GM23338 (cell line): ENCODE measurements around the gene PRG2. TPM values are rescaled to one million over a fixed set of nuclear protein-coding genes. Genes with fewer than 3 reads are reported as not detected.

Source experiments
- ATAC-seq: fragments of 200-7000 bp; cut with Tn5 transposase; 3 replicates; pipeline ENCODE4 v1.9.1; 2020
- DNase-seq: peaks from one replicate; pipeline ENCODE4 v3.0.0-alpha.2; 2015; ENCODE audit warnings: low spot score
- H2AFZ ChIP-seq: fragments of 200-600 bp; sonication (generic); 2 replicates; pipeline ENCODE4 v1.8.0; 2016; ENCODE audit warnings: antibody characterized with exemption, mild to moderate bottlenecking, moderate library complexity
- H3F3A ChIP-seq: fragments of 200-600 bp; sonication (generic); replicated peaks from 2 replicates; pipeline ENCODE4 v1.8.0; 2017; ENCODE audit warnings: antibody characterized with exemption, mixed run types, low read depth
- H3K27ac ChIP-seq: fragments of 200-600 bp; sonication (generic); 2 replicates; pipeline ENCODE4 v1.6.1; 2016; ENCODE audit warnings: low read depth
- H3K27me3 ChIP-seq: fragments of 200-600 bp; sonication (generic); 2 replicates; pipeline ENCODE4 v1.8.0; 2016; ENCODE audit warnings: mild to moderate bottlenecking, mixed run types, moderate library complexity; ENCODE audit not compliant: insufficient read depth
- H3K36me3 ChIP-seq: fragments of 200-600 bp; sonication (generic); 2 replicates; pipeline ENCODE4 v1.8.0; 2016; ENCODE audit warnings: mild to moderate bottlenecking; ENCODE audit not compliant: insufficient read depth
- H3K4me1 ChIP-seq: fragments of 200-600 bp; sonication (generic); 2 replicates; pipeline ENCODE4 v1.8.0; 2016; ENCODE audit warnings: mild to moderate bottlenecking, moderate library complexity; ENCODE audit not compliant: insufficient read depth
- H3K4me2 ChIP-seq: fragments of 200-600 bp; sonication (generic); 2 replicates; pipeline ENCODE4 v1.7.1; 2017; ENCODE audit warnings: mixed run types
- H3K4me3 ChIP-seq: fragments of 200-600 bp; sonication (generic); 2 replicates; pipeline ENCODE4 v1.6.1; 2016; ENCODE audit warnings: mixed run types
- H3K79me2 ChIP-seq: fragments of 200-600 bp; sonication (generic); replicated peaks from 2 replicates; pipeline ENCODE4 v1.8.0; 2017; ENCODE audit warnings: mild to moderate bottlenecking; ENCODE audit not compliant: insufficient read depth
- H3K9me2 ChIP-seq: fragments of 200-600 bp; sonication (generic); 2 replicates; pipeline ENCODE4 v1.8.0; 2017; ENCODE audit not compliant: insufficient read depth
- H4K20me1 ChIP-seq: fragments of 200-600 bp; sonication (generic); replicated peaks from 2 replicates; pipeline ENCODE4 v1.8.0; 2017; ENCODE audit warnings: mild to moderate bottlenecking; ENCODE audit not compliant: insufficient read depth
- H3K27ac Mint-ChIP-seq: 2 replicates; pipeline ENCODE4 v1.8.0; 2020; ENCODE audit warnings: inconsistent platforms, mild to moderate bottlenecking, moderate library complexity, mixed read lengths
- H3K27me3 Mint-ChIP-seq: 3 replicates; pipeline ENCODE4 v1.8.0; 2022; ENCODE audit warnings: low read depth, mild to moderate bottlenecking, moderate library complexity, mixed read lengths, inconsistent platforms; ENCODE audit not compliant: insufficient read depth, poor library complexity
- H3K36me3 Mint-ChIP-seq: 3 replicates; pipeline ENCODE4 v1.8.0; 2021; ENCODE audit warnings: low read depth, mild to moderate bottlenecking, inconsistent platforms, moderate library complexity, mixed read lengths
- H3K4me1 Mint-ChIP-seq: 3 replicates; pipeline ENCODE4 v1.8.0; 2020; ENCODE audit warnings: mild to moderate bottlenecking, inconsistent platforms, mixed read lengths
- H3K4me3 Mint-ChIP-seq: 3 replicates; pipeline ENCODE4 v1.8.0; 2021; ENCODE audit warnings: moderate library complexity, mild to moderate bottlenecking, inconsistent platforms, mixed read lengths
- H3K9me3 Mint-ChIP-seq: 3 replicates; pipeline ENCODE4 v1.8.0; 2020; ENCODE audit warnings: moderate library complexity, mild to moderate bottlenecking, inconsistent platforms, mixed read lengths
- EZH2 ChIP-seq: fragments of 200-600 bp; sonication (generic); IDR thresholded peaks from one replicate; pipeline ENCODE4 v1.8.0; 2017; ENCODE audit warnings: antibody characterized with exemption, mild to moderate bottlenecking, low read depth; ENCODE audit not compliant: unreplicated experiment
- EZH2phosphoT487 ChIP-seq: fragments of 200-600 bp; sonication (generic); IDR thresholded peaks from one replicate; pipeline ENCODE4 v1.8.1; 2018; ENCODE audit warnings: antibody characterized with exemption; ENCODE audit not compliant: unreplicated experiment
- NANOG ChIP-seq: IDR thresholded peaks from 2 replicates; pipeline ENCODE4 v1.6.1; 2016; ENCODE audit warnings: antibody characterized with exemption, borderline replicate concordance
- STAT1 ChIP-seq: IDR thresholded peaks from one replicate; pipeline ENCODE4 v1.6.1; 2016; ENCODE audit warnings: antibody characterized with exemption; ENCODE audit not compliant: unreplicated experiment
- ZNF462 ChIP-seq: fragments of 250-450 bp; sonication (Bioruptor Pico); IDR thresholded peaks from 2 replicates; pipeline ENCODE4 v1.5.0; 2020; ENCODE audit warnings: mild to moderate bottlenecking, moderate library complexity
- polyA plus RNA-seq: library from polyadenylated mRNA; unstranded; fragments of >200 nt; fragmentation: Nextera tagmentation; extraction: Ambion mirVana; gene quantifications from 2 replicates; pipeline ENCODE4 v1.2.1, GENCODE V29; 2016
- total RNA-seq: library from RNA; depleted of rRNA; stranded (reverse); fragments of >200 nt; shearing (Covaris generic); gene quantifications from 2 replicates; pipeline ENCODE4 v1.2.3, GENCODE V29; 2014

Gene PRG2
- total and polyA plus RNA-seq, 2 experiments from 2014 or later: not detected

- no peak overlapping the region; the same call in 1 of the 2 replicates for H3K4me3 ChIP-seq
- no peaks in the 10 kb centered on the region; the same call in 1 of the 2 replicates for H3F3A ChIP-seq
- H3K79me2 ChIP-seq: 0 out of 2 replicates have a peak, but pooled peaks cover 5% of the 10 kb centered on the region
- H3K36me3 ChIP-seq: no peaks in the 10 kb centered on the region; the same call in 1 of the 2 replicates
- ATAC-seq: no peak
- Mint-ChIP-seq H3K36me3 (peaks cover 21% of the 10 kb centered on the region), H3K27ac (no peak overlapping the region), H3K9me3 (no peaks in the 10 kb centered on the region), H3K27me3 (peaks cover 21% of the 10 kb centered on the region), H3K4me3 (peak overlapping the region; percentile 82), H3K4me1 (peaks cover 21% of the 10 kb centered on the region)
- peaks cover 13% of the 10 kb centered on the region; the same call in 1 of the 2 replicates for H3K27me3 ChIP-seq
- peaks cover 15% of the 10 kb centered on the region for H3K4me1 ChIP-seq
- H4K20me1 ChIP-seq: no peaks in the 10 kb centered on the region; the same call in 1 of the 2 replicates
- TF ChIP-seq STAT1 (no peak), ZNF462 (no peak)
- no peak overlapping the region for H3K27ac ChIP-seq
- H2AFZ ChIP-seq: peak overlapping the region; percentile 95
- H3K9me2 ChIP-seq: no peaks in the 10 kb centered on the region
- no peak overlapping the region for H3K4me2 ChIP-seq
- DNase-seq: no peak
Measured at GRCh38 chr11:57427727-57428082, 37.3 kb upstream of the PRG2 start.

- Histone ChIP-seq H3K9me2 (no peaks in the 10 kb centered on the region), H3K27ac (no peak within 1 kb of the TSS), H3K27me3 (peaks cover 13% of the 10 kb centered on the region; the same call in 1 of the 2 replicates), H4K20me1 (no peaks in the 10 kb centered on the region; the same call in 1 of the 2 replicates), H3F3A (no peaks in the 10 kb centered on the region; the same call in 1 of the 2 replicates), H3K79me2 (0 out of 2 replicates have a peak, but pooled peaks cover 5% of the 10 kb centered on the region), H3K4me3 (peak within 1 kb of the TSS; percentile 61), H3K4me2 (peak within 1 kb of the TSS; percentile 81), H3K36me3 (no peaks in the 10 kb centered on the region; the same call in 1 of the 2 replicates), H2AFZ (peak within 1 kb of the TSS; percentile 95), H3K4me1 (peaks cover 15% of the 10 kb centered on the region)
- DNase-seq: peak; percentile 88
- Mint-ChIP-seq H3K4me1 (peaks cover 21% of the 10 kb centered on the region), H3K27me3 (peaks cover 21% of the 10 kb centered on the region), H3K9me3 (no peaks in the 10 kb centered on the region), H3K4me3 (peak within 1 kb of the TSS; percentile 82), H3K36me3 (peaks cover 21% of the 10 kb centered on the region), H3K27ac (no peak within 1 kb of the TSS)
- peak; percentile 95 for ATAC-seq
- TF ChIP-seq NANOG (no peak), EZH2 (no peak), EZH2phosphoT487 (no peak)
Measured at GRCh38 chr11:57426929-57427726, 36.7 kb upstream of the PRG2 start, which contains the start of gene SLC43A3. SLC43A3 (minus strand) TSS chr11:57427121; CDS start chr11:57426172, 949 bp downstream.
